Retinal pigment epithelial cell (primary cell): ENCODE measurements around the gene GPC5.
A peak's percentile ranks its signal among the peaks of the same experiment; 100 is the strongest.

ENCODE experiments used
- DNase-seq: peaks from one replicate; pipeline ENCODE4 v3.0.0-alpha.2; 2010; ENCODE audit warnings: low read depth
- H3K4me3 ChIP-seq: 2 replicates; pipeline ENCODE4 v1.5.1; 2011; ENCODE audit warnings: mild to moderate bottlenecking, low read length, control low read depth, moderate library complexity
- TF ChIP-seq, protein P1 (sequence below): conservative IDR thresholded peaks from 2 replicates; pipeline ENCODE4 v1.5.1; 2011; ENCODE audit warnings: low read depth, low read length, control low read depth, inconsistent platforms

Gene GPC5

DNA sequence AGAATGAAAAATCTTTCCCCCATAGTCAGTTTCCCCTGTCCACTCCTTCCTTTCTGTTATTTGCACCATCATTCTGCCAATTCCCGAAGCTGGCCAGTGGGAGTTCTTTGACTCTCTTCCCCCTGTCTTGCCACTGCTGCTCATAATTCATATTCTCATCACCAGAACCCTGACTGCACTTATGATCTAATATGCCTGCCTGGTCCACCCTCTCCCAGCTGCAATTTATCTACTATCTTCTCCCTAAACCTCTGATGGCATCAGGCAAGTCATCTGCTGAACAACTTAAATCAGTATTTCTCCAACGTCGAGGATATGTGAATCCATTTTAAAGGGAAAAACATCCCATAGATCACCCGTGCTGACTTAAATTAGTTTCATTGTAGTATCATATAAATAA is 1370.2 kb downstream of the GPC5 start:
- TF ChIP-seq, protein P1, sequence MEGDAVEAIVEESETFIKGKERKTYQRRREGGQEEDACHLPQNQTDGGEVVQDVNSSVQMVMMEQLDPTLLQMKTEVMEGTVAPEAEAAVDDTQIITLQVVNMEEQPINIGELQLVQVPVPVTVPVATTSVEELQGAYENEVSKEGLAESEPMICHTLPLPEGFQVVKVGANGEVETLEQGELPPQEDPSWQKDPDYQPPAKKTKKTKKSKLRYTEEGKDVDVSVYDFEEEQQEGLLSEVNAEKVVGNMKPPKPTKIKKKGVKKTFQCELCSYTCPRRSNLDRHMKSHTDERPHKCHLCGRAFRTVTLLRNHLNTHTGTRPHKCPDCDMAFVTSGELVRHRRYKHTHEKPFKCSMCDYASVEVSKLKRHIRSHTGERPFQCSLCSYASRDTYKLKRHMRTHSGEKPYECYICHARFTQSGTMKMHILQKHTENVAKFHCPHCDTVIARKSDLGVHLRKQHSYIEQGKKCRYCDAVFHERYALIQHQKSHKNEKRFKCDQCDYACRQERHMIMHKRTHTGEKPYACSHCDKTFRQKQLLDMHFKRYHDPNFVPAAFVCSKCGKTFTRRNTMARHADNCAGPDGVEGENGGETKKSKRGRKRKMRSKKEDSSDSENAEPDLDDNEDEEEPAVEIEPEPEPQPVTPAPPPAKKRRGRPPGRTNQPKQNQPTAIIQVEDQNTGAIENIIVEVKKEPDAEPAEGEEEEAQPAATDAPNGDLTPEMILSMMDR: no peak

DNA sequence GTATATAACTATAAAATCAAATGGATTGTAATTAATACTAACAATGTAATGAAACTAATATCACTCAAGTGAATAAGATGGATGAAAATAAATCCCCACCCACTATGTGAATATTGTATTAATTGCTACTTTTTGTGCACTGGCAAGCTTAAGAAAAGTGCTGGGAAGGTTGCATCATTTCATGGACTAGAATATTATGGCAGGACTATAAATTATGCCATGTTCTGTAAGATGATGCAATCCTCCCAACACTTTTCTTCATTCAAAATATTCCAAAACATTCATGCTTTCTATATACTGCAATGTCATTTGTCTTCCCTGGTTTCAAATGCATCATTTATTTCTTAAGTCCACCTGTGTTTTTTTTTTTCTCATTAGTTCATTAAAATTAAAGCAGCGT is 1370.6 kb downstream of the GPC5 start:
- TF ChIP-seq, protein P1: no peak
- no peak overlapping the region for H3K4me3 ChIP-seq
- no peak for DNase-seq

More for the DNA sequence above, 1370.2 kb downstream of the GPC5 start:
- H3K4me3 ChIP-seq: no peak overlapping the region
- no peak for DNase-seq

DNA sequence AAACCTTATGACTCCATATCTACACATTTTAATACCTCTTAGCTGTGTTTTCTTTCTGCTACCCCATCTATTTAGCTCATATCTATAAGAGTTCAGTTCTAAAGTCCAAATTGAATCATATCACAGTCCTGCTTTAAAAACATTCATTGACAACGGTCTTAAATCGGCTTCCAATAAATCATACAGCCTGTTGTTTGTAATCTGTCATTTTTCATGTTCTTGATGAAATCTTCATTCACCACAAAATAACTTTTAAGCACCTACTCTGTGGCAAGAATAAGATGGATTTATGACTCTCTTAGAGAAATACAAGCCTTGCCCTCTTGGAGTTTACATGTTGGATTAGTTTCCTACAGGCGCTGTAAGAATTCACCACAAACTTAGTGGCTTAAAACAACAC is 1377.2 kb downstream of the GPC5 start:
- TF ChIP-seq, protein P1: no peak
- H3K4me3 ChIP-seq: no peak overlapping the region
- DNase-seq: no peak

DNA sequence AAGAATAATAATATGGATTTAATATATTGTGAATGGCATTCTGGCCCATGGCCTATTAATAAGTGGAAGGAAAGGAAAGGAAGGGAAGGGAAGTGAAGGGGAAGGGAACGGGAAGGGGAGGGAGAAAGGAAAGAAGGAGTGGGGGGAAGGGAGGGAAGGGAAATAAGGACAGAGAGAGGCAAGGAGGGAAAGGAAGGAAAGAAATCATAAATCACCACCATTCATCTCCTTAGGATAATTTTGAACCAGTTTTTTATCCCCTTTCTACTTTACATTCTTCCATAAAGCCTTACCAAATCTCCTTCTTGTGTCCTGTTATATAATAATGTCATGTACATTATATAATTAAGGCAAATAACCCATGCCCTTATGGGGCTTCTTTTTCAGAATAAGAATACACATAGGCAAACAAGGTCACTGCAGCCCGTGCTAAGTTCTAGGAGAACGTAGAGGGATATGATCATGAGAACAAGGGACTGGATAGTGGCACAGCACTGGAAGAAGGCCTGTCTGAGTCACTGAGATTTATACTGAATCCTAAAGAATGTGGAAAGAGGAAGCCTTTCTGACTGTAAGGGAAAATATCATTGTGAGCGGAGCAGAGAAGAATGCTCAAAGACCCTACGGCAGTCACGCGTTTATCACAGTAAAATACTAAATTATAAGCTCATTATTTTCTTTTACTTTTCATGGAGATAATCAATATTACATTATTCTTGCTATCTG is 1383.7 kb downstream of the GPC5 start:
- no peak overlapping the region for H3K4me3 ChIP-seq
- TF ChIP-seq, protein P1: no peak
- DNase-seq: no peak

DNA sequence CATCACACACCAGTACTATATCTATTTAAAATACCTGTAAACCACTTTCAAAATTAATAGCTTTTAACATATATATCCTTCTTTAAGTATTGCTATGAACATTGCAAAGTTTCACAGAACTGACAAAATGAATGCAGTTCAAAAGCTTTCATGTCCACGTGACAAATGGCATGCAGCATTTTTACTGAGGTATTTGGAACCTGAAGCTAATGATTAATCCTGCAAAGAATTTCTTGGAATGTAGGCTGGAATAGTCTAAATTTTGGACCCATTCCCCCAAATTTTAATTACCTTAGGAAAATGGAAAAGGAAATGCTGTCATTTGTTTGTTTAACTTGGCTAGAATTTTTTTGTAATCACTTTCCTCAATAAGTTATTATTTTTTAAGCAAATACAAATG is 1404.4 kb downstream of the GPC5 start:
- peak; percentile 50 for DNase-seq
- H3K4me3 ChIP-seq: no peak overlapping the region
- TF ChIP-seq, protein P1: no peak

DNA sequence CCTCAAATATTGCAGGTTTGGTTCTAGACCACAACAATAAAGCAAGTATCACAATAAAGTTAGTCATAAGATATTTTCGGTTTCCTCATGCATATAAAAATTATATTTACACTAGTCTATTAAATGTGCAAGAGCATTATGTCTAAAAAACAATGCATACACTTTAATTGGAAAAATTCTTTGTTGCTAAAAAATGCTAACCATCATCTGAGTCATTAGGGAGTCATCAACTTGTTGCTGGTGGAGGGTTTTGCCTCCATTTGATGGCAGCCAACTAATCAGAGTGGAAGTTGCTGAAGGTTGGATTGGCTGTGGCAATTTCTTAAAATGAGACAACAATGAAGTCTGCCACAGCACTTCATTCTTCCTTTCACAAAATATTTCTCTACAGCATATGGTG is 1405.9 kb downstream of the GPC5 start:
- H3K4me3 ChIP-seq: no peak overlapping the region
- DNase-seq: no peak
- TF ChIP-seq, protein P1: no peak

DNA sequence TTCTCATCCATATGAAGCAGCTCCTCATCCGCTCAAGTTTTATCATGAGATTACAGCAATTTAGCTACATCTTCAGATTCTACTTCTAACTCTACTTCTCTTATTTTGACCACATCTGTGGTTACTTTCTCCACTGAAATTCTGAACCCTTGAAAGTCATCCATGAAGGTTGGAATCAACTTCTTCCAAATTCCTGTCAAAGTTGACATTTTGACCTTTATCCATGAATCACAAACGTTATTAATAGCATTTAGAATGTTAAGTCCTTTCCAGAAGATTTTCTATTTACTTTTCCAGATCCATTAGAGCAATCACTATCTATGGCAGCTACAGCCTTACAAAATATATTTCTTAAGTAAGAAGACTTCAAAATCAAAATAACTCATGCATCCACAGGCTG is 1406.5 kb downstream of the GPC5 start:
- TF ChIP-seq, protein P1: no peak
- no peak overlapping the region for H3K4me3 ChIP-seq
- no peak for DNase-seq
